ENCODE results near the gene PNMA5. TPM values are rescaled to one million over a fixed set of nuclear protein-coding genes. Genes with fewer than 3 reads are reported as not detected.
"Not testable (repeated sequence)": the region's sequence is repeated elsewhere in the genome, so short reads cannot be mapped to it uniquely, and the experiment has no call there.

The PNMA5 gene
- total RNA-seq, 1 donor from 2014 or later, result not detected

GRCh38 chrX:153019166-153019565 is 25.2 kb upstream of the PNMA5 start:
- Histone ChIP-seq H4K20me1 (ENCODE audit: low read depth) (no peaks in the 10 kb centered on the region), H3K79me2 (ENCODE audit: low read depth) (no peaks in the 10 kb centered on the region)

DNA sequence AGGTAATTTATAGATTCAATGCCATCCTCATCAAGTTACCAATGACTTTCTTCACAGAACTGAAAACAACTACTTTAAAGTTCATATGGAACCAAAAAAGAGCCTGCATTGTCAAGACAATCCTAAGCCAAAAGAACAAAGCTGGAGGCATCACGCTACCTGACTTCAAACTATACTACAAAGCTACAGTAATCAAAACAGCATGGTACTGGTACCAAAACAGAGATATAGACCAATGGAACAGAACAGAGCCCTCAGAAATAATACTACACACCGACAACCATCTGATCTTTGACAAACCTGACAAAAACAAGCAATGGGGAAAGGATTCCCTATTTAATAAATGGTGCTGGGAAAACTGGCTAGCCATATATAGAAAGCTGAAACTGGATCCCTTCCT is 23.3 kb upstream of the PNMA5 start:
- not testable (repeated sequence) for H3K4me1 ChIP-seq; H3K4me1 Mint-ChIP-seq; H3F3A ChIP-seq (ENCODE audit: low read depth); H3K79me2 ChIP-seq (ENCODE audit: low read depth); H3K4me3 Mint-ChIP-seq; DNase-seq (ENCODE audit: low spot score); H3K27ac ChIP-seq; H3K36me3 Mint-ChIP-seq; H3K9ac ChIP-seq; H4K20me1 ChIP-seq (ENCODE audit: low read depth); H3K4me3 ChIP-seq; H3K36me3 ChIP-seq; H3K27ac Mint-ChIP-seq; H3K4me2 ChIP-seq; H2AFZ ChIP-seq (replicated peaks); H3K9me3 ChIP-seq (ENCODE audit: low read depth)
- Mint-ChIP-seq H3K9me3 (peaks cover 12% of the 10 kb centered on the region), H3K27me3 (ENCODE audit: insufficient read depth, low read depth) (peaks cover 11% of the 10 kb centered on the region)
- H3K27me3 ChIP-seq, result peaks cover 30% of the 10 kb centered on the region

More at GRCh38 chrX:153019166-153019565, 25.2 kb upstream of the PNMA5 start:
- H3K4me3 Mint-ChIP-seq, result no peak overlapping the region
- no peak overlapping the region for H3K4me2 ChIP-seq
- H3K9me3 ChIP-seq (ENCODE audit: low read depth), result no peaks in the 10 kb centered on the region
- no peaks in the 10 kb centered on the region for H3F3A ChIP-seq (ENCODE audit: low read depth)
- peaks cover 12% of the 10 kb centered on the region for H3K9me3 Mint-ChIP-seq
- no peak overlapping the region for H3K27ac ChIP-seq
- H3K4me1 ChIP-seq, result no peaks in the 10 kb centered on the region
- H3K27me3 Mint-ChIP-seq (ENCODE audit: insufficient read depth, low read depth), result peaks cover 9% of the 10 kb centered on the region
- no peak overlapping the region for H3K27ac Mint-ChIP-seq
- H3K4me1 Mint-ChIP-seq, result no peaks in the 10 kb centered on the region
- H3K36me3 ChIP-seq, result no peaks in the 10 kb centered on the region
- no peak overlapping the region for H3K9ac ChIP-seq
- no peak overlapping the region for H2AFZ ChIP-seq (replicated peaks)
- no peak overlapping the region for H3K4me3 ChIP-seq
- no peaks in the 10 kb centered on the region for H3K36me3 Mint-ChIP-seq
- no peak for TF ChIP-seq CTCF (IDR thresholded peaks at IDR 0.05)
- no peak for DNase-seq (ENCODE audit: low spot score)
- H3K27me3 ChIP-seq, result peaks cover 17% of the 10 kb centered on the region

GRCh38 chrX:153004780-153005179 is 10.9 kb upstream of the PNMA5 start:
- Mint-ChIP-seq H3K4me3 (no peak overlapping the region), H3K9me3 (peaks cover 25% of the 10 kb centered on the region), H3K4me1 (no peaks in the 10 kb centered on the region), H3K27me3 (ENCODE audit: insufficient read depth, low read depth) (no peaks in the 10 kb centered on the region), H3K27ac (no peak overlapping the region), H3K36me3 (no peaks in the 10 kb centered on the region)
- Histone ChIP-seq H3K27ac (no peak overlapping the region), H4K20me1 (ENCODE audit: low read depth) (no peaks in the 10 kb centered on the region), H3K27me3 (no peaks in the 10 kb centered on the region), H3K4me3 (no peak overlapping the region), H2AFZ (replicated peaks) (no peak overlapping the region), H3K79me2 (ENCODE audit: low read depth) (no peaks in the 10 kb centered on the region), H3K9me3 (ENCODE audit: low read depth) (no peaks in the 10 kb centered on the region), H3K9ac (no peak overlapping the region), H3K4me2 (no peak overlapping the region), H3F3A (ENCODE audit: low read depth) (no peaks in the 10 kb centered on the region), H3K36me3 (no peaks in the 10 kb centered on the region), H3K4me1 (no peaks in the 10 kb centered on the region)
- no peak for DNase-seq (ENCODE audit: low spot score)
- TF ChIP-seq EZH2phosphoT487 (IDR thresholded peaks at IDR 0.05), result no peak
- no peak for TF ChIP-seq EZH2 (IDR thresholded peaks at IDR 0.05)
- no peak for TF ChIP-seq CTCF (IDR thresholded peaks at IDR 0.05)

GRCh38 chrX:153003981-153004380 is 10.1 kb upstream of the PNMA5 start:
- no peaks in the 10 kb centered on the region for H3K4me1 ChIP-seq
- H3K36me3 Mint-ChIP-seq, result no peaks in the 10 kb centered on the region
- DNase-seq (ENCODE audit: low spot score), result no peak
- H3F3A ChIP-seq (ENCODE audit: low read depth), result peaks cover 2% of the 10 kb centered on the region
- H3K9ac ChIP-seq, result no peak overlapping the region
- no peak overlapping the region for H3K4me3 ChIP-seq
- TF ChIP-seq CTCF (IDR thresholded peaks at IDR 0.05) (no peak), EZH2phosphoT487 (IDR thresholded peaks at IDR 0.05) (no peak), EZH2 (IDR thresholded peaks at IDR 0.05) (no peak)
- H3K4me2 ChIP-seq, result no peak overlapping the region
- no peaks in the 10 kb centered on the region for H3K79me2 ChIP-seq (ENCODE audit: low read depth)
- no peaks in the 10 kb centered on the region for H4K20me1 ChIP-seq (ENCODE audit: low read depth)
- H3K27me3 ChIP-seq, result no peaks in the 10 kb centered on the region
- no peaks in the 10 kb centered on the region for H3K36me3 ChIP-seq
- no peaks in the 10 kb centered on the region for H3K27me3 Mint-ChIP-seq (ENCODE audit: insufficient read depth, low read depth)
- no peak overlapping the region for H2AFZ ChIP-seq (replicated peaks)
- no peaks in the 10 kb centered on the region for H3K4me1 Mint-ChIP-seq
- no peak overlapping the region for H3K4me3 Mint-ChIP-seq
- H3K27ac ChIP-seq, result no peak overlapping the region
- no peak overlapping the region for H3K27ac Mint-ChIP-seq
- no peaks in the 10 kb centered on the region for H3K9me3 ChIP-seq (ENCODE audit: low read depth)
- peaks cover 25% of the 10 kb centered on the region for H3K9me3 Mint-ChIP-seq

DNA sequence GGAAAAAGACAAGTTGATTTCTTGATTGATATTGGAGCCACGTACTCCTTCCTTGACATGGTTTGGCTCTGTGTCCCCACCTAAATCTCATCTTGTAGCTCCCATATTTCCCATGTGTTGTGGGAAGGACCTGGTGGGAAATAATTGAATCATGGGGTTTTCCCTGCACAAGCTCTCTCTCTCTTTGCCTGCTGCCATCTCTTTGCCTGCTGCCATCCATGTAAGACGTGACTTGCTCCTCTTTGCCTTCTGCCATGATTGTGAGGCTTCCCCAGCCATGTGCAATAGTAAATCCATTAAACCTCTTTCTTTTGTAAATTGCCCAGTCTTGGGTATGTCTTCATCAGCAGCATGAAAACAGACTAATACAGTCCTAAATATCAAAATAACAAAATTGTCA is 8.3 kb upstream of the PNMA5 start:
- not testable (repeated sequence) for H3K27ac ChIP-seq; H3K27me3 Mint-ChIP-seq (ENCODE audit: insufficient read depth, low read depth); DNase-seq (ENCODE audit: low spot score); H3K36me3 Mint-ChIP-seq; H3K27ac Mint-ChIP-seq; H3K9me3 ChIP-seq (ENCODE audit: low read depth); H3K9ac ChIP-seq; H3K4me3 Mint-ChIP-seq; H4K20me1 ChIP-seq (ENCODE audit: low read depth); H3K36me3 ChIP-seq; H3K4me1 ChIP-seq; H3K79me2 ChIP-seq (ENCODE audit: low read depth); H3K4me2 ChIP-seq; H3K4me1 Mint-ChIP-seq; H2AFZ ChIP-seq (replicated peaks); H3K4me3 ChIP-seq; H3F3A ChIP-seq (ENCODE audit: low read depth); H3K27me3 ChIP-seq
- H3K9me3 Mint-ChIP-seq, result peaks cover 19% of the 10 kb centered on the region

Measured in neural progenitor cell (in vitro differentiated cells).